ENCODE data around the gene ARHGEF37.

Gene ARHGEF37

GRCh38 chr5:149681922-149682321 lies 100.6 kb downstream of the ARHGEF37 start:
- DNase-seq: no peak

GRCh38 chr5:149682532-149683075 lies 101.3 kb downstream of the ARHGEF37 start:
- no peak for DNase-seq

DNA sequence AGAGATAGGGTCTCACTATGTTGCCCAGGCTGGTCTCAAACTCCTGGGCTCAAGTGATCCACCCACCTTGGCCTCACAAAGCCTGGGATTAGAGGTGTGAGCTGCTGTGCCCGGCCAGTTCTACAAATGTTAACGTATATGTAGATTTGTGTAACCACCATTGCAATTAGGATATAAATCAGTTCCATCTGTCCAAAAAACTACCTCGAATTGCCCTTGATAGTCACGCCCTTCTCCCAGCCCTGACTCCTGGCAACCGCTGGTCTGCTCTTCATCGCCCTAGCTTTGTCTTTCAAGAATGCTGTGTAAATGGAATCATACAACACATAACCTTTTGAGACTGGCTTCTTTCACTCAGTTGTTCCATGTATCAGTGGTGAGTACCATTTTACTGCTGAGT lies 102.7 kb downstream of the ARHGEF37 start:
- DNase-seq: no peak

DNA sequence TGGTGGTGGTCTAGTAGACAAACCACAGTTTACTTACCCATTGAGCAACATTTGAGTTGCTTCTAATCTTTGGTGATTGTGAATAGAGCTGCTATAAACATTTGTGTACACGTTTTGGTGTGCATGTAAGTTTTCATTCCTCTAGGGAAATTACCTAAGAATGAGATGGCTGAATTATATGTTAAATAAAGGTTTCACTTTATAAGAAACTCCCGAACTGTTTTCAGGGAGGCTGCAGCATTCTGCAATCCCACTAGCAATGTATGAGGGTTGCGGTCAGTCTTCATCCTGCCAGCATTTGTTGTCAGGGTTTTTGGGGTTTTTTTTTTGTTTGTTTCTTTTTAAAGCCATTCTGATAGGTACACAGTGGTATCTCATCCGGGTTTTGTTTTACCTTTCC lies 103.1 kb downstream of the ARHGEF37 start:
- DNase-seq: no peak

All from left hindlimb (tissue), 1 donor.